Kidney (tissue), 14 donors: ENCODE results near the gene CD2AP. TPM values are rescaled to one million over a fixed set of nuclear protein-coding genes. Genes with fewer than 3 reads are reported as not detected.

Experiments
- DNase-seq, 5 donors: peaks; one replicate each; pipeline ENCODE4 v3.0.0-alpha.2; 2013 to 2020
- FAIRE-seq: peaks from 2 replicates; lab custom pipeline; 2012; peaks lifted over from hg19 to GRCh38; lab: Jason Lieb, UNC
- H3K27ac ChIP-seq, 2 donors: one replicate each; pipeline ENCODE4 v1.7.0; 2013; ENCODE audit warnings: low read depth in 2 of 2, low read length in 2 of 2, inconsistent platforms in 1 of 2
- H3K27me3 ChIP-seq: one replicate; pipeline ENCODE4 v1.7.1; 2013; ENCODE audit warnings: low read length, inconsistent platforms; ENCODE audit not compliant: control insufficient read depth, insufficient read depth
- H3K36me3 ChIP-seq, 3 donors: one replicate each; pipeline versions ENCODE4 v1.7.0 to v1.7.1; 2013; ENCODE audit warnings: low read length in 3 of 3, control low read depth in 1 of 3, inconsistent platforms in 1 of 3; ENCODE audit not compliant: insufficient read depth in 3 of 3, control insufficient read depth in 2 of 3
- H3K4me1 ChIP-seq, 3 donors: one replicate each; pipeline versions ENCODE4 v1.7.0 to v1.7.1; 2013; ENCODE audit warnings: low read length in 3 of 3, inconsistent platforms in 1 of 3, low read depth in 1 of 3; ENCODE audit not compliant: control insufficient read depth in 2 of 3, insufficient read depth in 2 of 3
- H3K4me3 ChIP-seq, 3 donors: one replicate each; pipeline versions ENCODE4 v1.7.0 to v1.8.1; 2013; ENCODE audit warnings: low read length in 3 of 3, control low read depth in 1 of 3, inconsistent platforms in 1 of 3
- H3K9ac ChIP-seq, 3 donors: one replicate each; pipeline versions ENCODE4 v1.7.0 to v1.7.1; 2013; ENCODE audit warnings: low read length in 3 of 3, control low read depth in 1 of 3, inconsistent platforms in 1 of 3
- H3K9me3 ChIP-seq, 3 donors: one replicate each; pipeline versions ENCODE4 v1.7.0 to v1.7.1; 2013; ENCODE audit warnings: low read length in 3 of 3, control low read depth in 1 of 3, inconsistent platforms in 1 of 3; ENCODE audit not compliant: control insufficient read depth in 2 of 3, insufficient read depth in 1 of 3
- intact Hi-C: fragments of 100-400 bp; cut with DNase I; formaldehyde crosslinking; loops from one replicate; pipeline ENCODE4 v1.11.1; 2022
- polyA plus RNA-seq: library from polyadenylated mRNA; stranded (reverse); fragments of 350-450 nt; fragmentation: Illumina TruSeq; extraction: RNeasy Lipid Tissue Mini Kit (QIAGEN cat#74804); gene quantifications from one replicate; pipeline ENCODE4 v1.2.3, GENCODE V29; 2014; ENCODE audit warnings: low read depth, low replicate concordance; ENCODE audit not compliant: insufficient read depth
- total RNA-seq: library from RNA; stranded (reverse); fragmentation: NEBNext Ultra II Directional; extraction: Animal tissue kit (Norgen Biotek cat#: 25700); gene quantifications from one replicate; pipeline ENCODE4 v1.2.1, GENCODE V29; 2021
- TF ChIP-seq, protein P1 (sequence below): IDR thresholded peaks from 3 replicates; pipeline ENCODE4 v1.5.1; 2012; ENCODE audit warnings: mild to moderate bottlenecking, moderate library complexity, borderline replicate concordance; ENCODE audit not compliant: insufficient read depth; ENCODE audit errors: extremely low read depth
- donor health status: control.
- donor health status: control.
- donor health status: control.
- donor health status: control.
- donor health status: control.
- donor health status: DM: yes; HTN: yes; CAD: no.
- donor health status: Normal renal cell carcinoma (clear cell type).

The CD2AP gene
- total and polyA plus RNA-seq, 2 donors from 2014 or later = 19.5 to 87.6 TPM

DNA sequence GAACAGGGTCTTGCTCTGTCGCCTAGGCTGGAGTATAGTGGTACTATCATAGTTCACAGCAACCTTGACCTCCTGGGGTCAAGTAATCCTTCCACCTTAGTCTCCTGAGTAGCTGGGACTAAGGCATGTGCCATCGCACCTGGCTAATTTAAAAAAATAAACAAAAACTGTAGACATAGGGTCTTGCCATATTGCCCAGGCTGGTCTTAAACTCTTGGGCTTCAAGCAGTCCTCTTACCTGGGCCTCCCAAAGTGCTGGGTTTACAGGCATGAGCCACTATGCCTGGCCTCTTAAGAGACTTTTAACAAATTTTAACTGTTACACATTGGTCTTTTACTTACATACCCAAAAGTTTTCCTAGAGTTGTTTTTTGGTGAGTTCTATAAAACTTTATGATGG, 12.4 kb downstream of the CD2AP start:
- intact Hi-C loops = no loop called here
- TF ChIP-seq, protein P1, sequence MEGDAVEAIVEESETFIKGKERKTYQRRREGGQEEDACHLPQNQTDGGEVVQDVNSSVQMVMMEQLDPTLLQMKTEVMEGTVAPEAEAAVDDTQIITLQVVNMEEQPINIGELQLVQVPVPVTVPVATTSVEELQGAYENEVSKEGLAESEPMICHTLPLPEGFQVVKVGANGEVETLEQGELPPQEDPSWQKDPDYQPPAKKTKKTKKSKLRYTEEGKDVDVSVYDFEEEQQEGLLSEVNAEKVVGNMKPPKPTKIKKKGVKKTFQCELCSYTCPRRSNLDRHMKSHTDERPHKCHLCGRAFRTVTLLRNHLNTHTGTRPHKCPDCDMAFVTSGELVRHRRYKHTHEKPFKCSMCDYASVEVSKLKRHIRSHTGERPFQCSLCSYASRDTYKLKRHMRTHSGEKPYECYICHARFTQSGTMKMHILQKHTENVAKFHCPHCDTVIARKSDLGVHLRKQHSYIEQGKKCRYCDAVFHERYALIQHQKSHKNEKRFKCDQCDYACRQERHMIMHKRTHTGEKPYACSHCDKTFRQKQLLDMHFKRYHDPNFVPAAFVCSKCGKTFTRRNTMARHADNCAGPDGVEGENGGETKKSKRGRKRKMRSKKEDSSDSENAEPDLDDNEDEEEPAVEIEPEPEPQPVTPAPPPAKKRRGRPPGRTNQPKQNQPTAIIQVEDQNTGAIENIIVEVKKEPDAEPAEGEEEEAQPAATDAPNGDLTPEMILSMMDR = no peak
- Histone ChIP-seq H3K27me3 (no peaks in the 10 kb centered on the region), H3K4me1 (peaks cover 0 to 4% (median 3%) of the 10 kb centered on the region in 3 donors), H3K27ac (no peak overlapping the region), H3K9me3 (no peaks in the 10 kb centered on the region), H3K9ac (no peak overlapping the region), H3K4me3 (no peak overlapping the region), H3K36me3 (peaks cover 0 to 2% (median 0%) of the 10 kb centered on the region in 3 donors)
- DNase-seq = no peak
- FAIRE-seq = no peak

GRCh38 chr6:47490676-47491075, 13.1 kb downstream of the CD2AP start:
- FAIRE-seq = no peak
- H3K36me3 ChIP-seq = peaks cover 0 to 2% (median 0%) of the 10 kb centered on the region in 3 donors
- intact Hi-C loops = no loop called here

GRCh38 chr6:47492355-47492754, 14.8 kb downstream of the CD2AP start:
- intact Hi-C loops = no loop called here
- no peak overlapping the region for H3K27ac ChIP-seq
- H3K27me3 ChIP-seq = no peaks in the 10 kb centered on the region
- H3K4me3 ChIP-seq = no peak overlapping the region
- H3K4me1 ChIP-seq = peaks cover 0 to 4% (median 3%) of the 10 kb centered on the region in 3 donors
- no peaks in the 10 kb centered on the region for H3K36me3 ChIP-seq
- H3K9me3 ChIP-seq = no peaks in the 10 kb centered on the region
- TF ChIP-seq, protein P1 = no peak
- no peak overlapping the region for H3K9ac ChIP-seq
- FAIRE-seq (no peak), DNase-seq (no peak)

More at GRCh38 chr6:47490676-47491075, 13.1 kb downstream of the CD2AP start:
- H3K27ac ChIP-seq = no peak overlapping the region
- no peak overlapping the region for H3K9ac ChIP-seq
- no peak for DNase-seq
- no peaks in the 10 kb centered on the region for H3K27me3 ChIP-seq
- no peaks in the 10 kb centered on the region for H3K9me3 ChIP-seq
- TF ChIP-seq, protein P1 = no peak
- no peak overlapping the region for H3K4me3 ChIP-seq
- peaks cover 0 to 6% (median 3%) of the 10 kb centered on the region in 3 donors for H3K4me1 ChIP-seq

GRCh38 chr6:47495207-47495606, 17.6 kb downstream of the CD2AP start:
- no peaks in the 10 kb centered on the region for H3K36me3 ChIP-seq
- no peak for FAIRE-seq
- no peak for DNase-seq
- H3K9ac ChIP-seq = no peak overlapping the region
- H3K4me3 ChIP-seq = no peak overlapping the region
- TF ChIP-seq, protein P1 = no peak
- no peaks in the 10 kb centered on the region for H3K9me3 ChIP-seq
- intact Hi-C loops = no loop called here
- no peak overlapping the region for H3K27ac ChIP-seq
- H3K27me3 ChIP-seq = no peaks in the 10 kb centered on the region
- peaks cover 0 to 6% (median 6%) of the 10 kb centered on the region in 3 donors for H3K4me1 ChIP-seq
